Measurements from ENCODE around the gene GCN1.

The GCN1 gene

GRCh38 chr12:120181991-120182631 lies 12.4 kb downstream of the GCN1 start:
- no peak for DNase-seq

- no peak for DNase-seq
These were observed 13.5 kb downstream of the GCN1 start for GRCh38 chr12:120180975-120181374.

- no peak for DNase-seq
These were observed 19.0 kb downstream of the GCN1 start for GRCh38 chr12:120175537-120175936.

- DNase-seq: no peak
These were observed 19.5 kb downstream of the GCN1 start for GRCh38 chr12:120175062-120175461.

- DNase-seq: no peak
These were observed 22.5 kb downstream of the GCN1 start for GRCh38 chr12:120172053-120172452.

- DNase-seq: no peak
These were observed 23.9 kb downstream of the GCN1 start for GRCh38 chr12:120170631-120171030.

- no peak for DNase-seq
These were observed 24.6 kb downstream of the GCN1 start for GRCh38 chr12:120169946-120170345.

- DNase-seq: no peak
These were observed 26.2 kb downstream of the GCN1 start for GRCh38 chr12:120168337-120168736.

- no peak for DNase-seq
These were observed 26.9 kb downstream of the GCN1 start for GRCh38 chr12:120167529-120168095.

- DNase-seq: no peak
These were observed 30.2 kb downstream of the GCN1 start for GRCh38 chr12:120164293-120164692.

- no peak for DNase-seq
These were observed 31.8 kb downstream of the GCN1 start for GRCh38 chr12:120162763-120163162.

GRCh38 chr12:120161852-120162251 lies 32.7 kb downstream of the GCN1 start:
- DNase-seq: no peak

GRCh38 chr12:120159509-120160237 lies 34.8 kb downstream of the GCN1 start:
- no peak for DNase-seq

GRCh38 chr12:120158351-120158750 lies 36.2 kb downstream of the GCN1 start:
- no peak for DNase-seq

- no peak for DNase-seq
These were observed 36.8 kb downstream of the GCN1 start for GRCh38 chr12:120157678-120158077.

- no peak for DNase-seq
These were observed 37.9 kb downstream of the GCN1 start for GRCh38 chr12:120156315-120157259.

GRCh38 chr12:120155072-120155471 lies 39.4 kb downstream of the GCN1 start:
- DNase-seq: no peak

GRCh38 chr12:120150919-120151525 lies 43.5 kb downstream of the GCN1 start:
- no peak for DNase-seq

- DNase-seq: no peak
These were observed 46.5 kb downstream of the GCN1 start for GRCh38 chr12:120148011-120148410.

GRCh38 chr12:120145164-120145563 lies 49.4 kb downstream of the GCN1 start:
- DNase-seq: no peak

- DNase-seq: no peak
These were observed 50.3 kb downstream of the GCN1 start for GRCh38 chr12:120144215-120144614.

- DNase-seq: no peak
These were observed 52.2 kb downstream of the GCN1 start for GRCh38 chr12:120142231-120142877.

All from NCI-H2107 (cell line).